ENCODE measurements around the gene SLBP.

Gene SLBP

GRCh38 chr4:1754336-1754735 is 42.2 kb upstream of the SLBP start:
- no peaks in the 10 kb centered on the region for H3K9me3 ChIP-seq (ENCODE audit: insufficient read depth, low read depth, low read length)
- H3K27ac ChIP-seq (ENCODE audit: low read depth, low read length), result no peak overlapping the region
- H3K9ac ChIP-seq (ENCODE audit: low read depth, low read length), result no peak overlapping the region
- H3K4me3 ChIP-seq (ENCODE audit: low read length), result no peak overlapping the region
- WGBS, result 82% methylated on average over 5 of the region's 5 CpGs
- H3K36me3 ChIP-seq (ENCODE audit: insufficient read depth, low read length), result no peaks in the 10 kb centered on the region
- H3K27me3 ChIP-seq (ENCODE audit: insufficient read depth, low read length), result no peaks in the 10 kb centered on the region
- peaks cover 4% of the 10 kb centered on the region; the same call in 1 of the 2 replicates for H3K4me1 ChIP-seq (ENCODE audit: insufficient read depth, low read length)

GRCh38 chr4:1753697-1754311 is 41.7 kb upstream of the SLBP start:
- Histone ChIP-seq H3K27ac (ENCODE audit: low read depth, low read length) (no peak overlapping the region), H3K27me3 (ENCODE audit: insufficient read depth, low read length) (no peaks in the 10 kb centered on the region), H3K9me3 (ENCODE audit: insufficient read depth, low read depth, low read length) (no peaks in the 10 kb centered on the region), H3K9ac (ENCODE audit: low read depth, low read length) (no peak overlapping the region), H3K36me3 (ENCODE audit: insufficient read depth, low read length) (no peaks in the 10 kb centered on the region), H3K4me3 (ENCODE audit: low read length) (no peak overlapping the region), H3K4me1 (ENCODE audit: insufficient read depth, low read length) (peaks cover 4% of the 10 kb centered on the region; the same call in 1 of the 2 replicates)
- WGBS, result 92% methylated on average over 15 of the region's 15 CpGs

- Histone ChIP-seq H3K27ac (ENCODE audit: low read depth, low read length) (no peak overlapping the region), H3K9ac (ENCODE audit: low read depth, low read length) (no peak overlapping the region), H3K27me3 (ENCODE audit: insufficient read depth, low read length) (peaks cover under 1% of the 10 kb centered on the region; the same call in 1 of the 2 replicates), H3K9me3 (ENCODE audit: insufficient read depth, low read depth, low read length) (no peaks in the 10 kb centered on the region), H3K36me3 (ENCODE audit: insufficient read depth, low read length) (no peaks in the 10 kb centered on the region), H3K4me3 (ENCODE audit: low read length) (no peak overlapping the region), H3K4me1 (ENCODE audit: insufficient read depth, low read length) (peaks cover 4% of the 10 kb centered on the region; the same call in 1 of the 2 replicates)
- WGBS, result 82% methylated on average over 10 of the region's 10 CpGs
Observed at GRCh38 chr4:1753294-1753696, 41.2 kb upstream of the SLBP start.

- WGBS, result 71% methylated on average over 35 of the region's 35 CpGs
- no peaks in the 10 kb centered on the region for H3K9me3 ChIP-seq (ENCODE audit: insufficient read depth, low read depth, low read length)
- H3K4me1 ChIP-seq (ENCODE audit: insufficient read depth, low read length), result peaks cover 4% of the 10 kb centered on the region; the same call in 1 of the 2 replicates
- no peak overlapping the region for H3K9ac ChIP-seq (ENCODE audit: low read depth, low read length)
- H3K27ac ChIP-seq (ENCODE audit: low read depth, low read length), result no peak overlapping the region
- no peak overlapping the region for H3K4me3 ChIP-seq (ENCODE audit: low read length)
- H3K27me3 ChIP-seq (ENCODE audit: insufficient read depth, low read length), result peaks cover 5% of the 10 kb centered on the region; the same call in 1 of the 2 replicates
- no peaks in the 10 kb centered on the region for H3K36me3 ChIP-seq (ENCODE audit: insufficient read depth, low read length)
Observed at GRCh38 chr4:1752284-1753041, 40.3 kb upstream of the SLBP start.

- 77% methylated on average over 8 of the region's 8 CpGs for WGBS
- no peak overlapping the region for H3K9ac ChIP-seq (ENCODE audit: low read depth, low read length)
Observed at GRCh38 chr4:1751919-1752283, 39.8 kb upstream of the SLBP start.

GRCh38 chr4:1751155-1751918 is 39.2 kb upstream of the SLBP start:
- no peak overlapping the region for H3K27ac ChIP-seq (ENCODE audit: low read depth, low read length)
- no peaks in the 10 kb centered on the region for H3K36me3 ChIP-seq (ENCODE audit: insufficient read depth, low read length)
- peaks cover 5% of the 10 kb centered on the region; the same call in 1 of the 2 replicates for H3K27me3 ChIP-seq (ENCODE audit: insufficient read depth, low read length)
- peaks cover 4% of the 10 kb centered on the region; the same call in 1 of the 2 replicates for H3K4me1 ChIP-seq (ENCODE audit: insufficient read depth, low read length)
- H3K9ac ChIP-seq (ENCODE audit: low read depth, low read length), result no peak overlapping the region
- H3K4me3 ChIP-seq (ENCODE audit: low read length), result no peak overlapping the region
- H3K9me3 ChIP-seq (ENCODE audit: insufficient read depth, low read depth, low read length), result no peaks in the 10 kb centered on the region
- 87% methylated on average over 31 of the region's 31 CpGs for WGBS

More at GRCh38 chr4:1751919-1752283, 39.8 kb upstream of the SLBP start:
- H3K9me3 ChIP-seq (ENCODE audit: insufficient read depth, low read depth, low read length), result no peaks in the 10 kb centered on the region
- no peak overlapping the region for H3K27ac ChIP-seq (ENCODE audit: low read depth, low read length)
- H3K4me3 ChIP-seq (ENCODE audit: low read length), result no peak overlapping the region
- H3K36me3 ChIP-seq (ENCODE audit: insufficient read depth, low read length), result no peaks in the 10 kb centered on the region
- peaks cover 5% of the 10 kb centered on the region; the same call in 1 of the 2 replicates for H3K27me3 ChIP-seq (ENCODE audit: insufficient read depth, low read length)
- H3K4me1 ChIP-seq (ENCODE audit: insufficient read depth, low read length), result peaks cover 4% of the 10 kb centered on the region; the same call in 1 of the 2 replicates

- Histone ChIP-seq H3K9ac (ENCODE audit: low read depth, low read length) (no peak overlapping the region), H3K4me1 (ENCODE audit: insufficient read depth, low read length) (peaks cover 4% of the 10 kb centered on the region; the same call in 1 of the 2 replicates), H3K27me3 (ENCODE audit: insufficient read depth, low read length) (peaks cover 5% of the 10 kb centered on the region; the same call in 1 of the 2 replicates), H3K27ac (ENCODE audit: low read depth, low read length) (no peak overlapping the region), H3K4me3 (ENCODE audit: low read length) (no peak overlapping the region), H3K9me3 (ENCODE audit: insufficient read depth, low read depth, low read length) (no peaks in the 10 kb centered on the region), H3K36me3 (ENCODE audit: insufficient read depth, low read length) (no peaks in the 10 kb centered on the region)
- 93% methylated on average over 17 of the region's 18 CpGs for WGBS
Observed at GRCh38 chr4:1750381-1751154, 38.4 kb upstream of the SLBP start.

GRCh38 chr4:1749826-1750225 is 37.7 kb upstream of the SLBP start:
- WGBS, result 73% methylated on average over 11 of the region's 14 CpGs
- Histone ChIP-seq H3K9ac (ENCODE audit: low read depth, low read length) (no peak overlapping the region), H3K4me3 (ENCODE audit: low read length) (no peak overlapping the region), H3K4me1 (ENCODE audit: insufficient read depth, low read length) (peaks cover 4% of the 10 kb centered on the region; the same call in 1 of the 2 replicates), H3K36me3 (ENCODE audit: insufficient read depth, low read length) (peaks cover 6% of the 10 kb centered on the region), H3K27ac (ENCODE audit: low read depth, low read length) (no peak overlapping the region; the same call in 1 of the 2 replicates), H3K27me3 (ENCODE audit: insufficient read depth, low read length) (peaks cover 5% of the 10 kb centered on the region; the same call in 1 of the 2 replicates), H3K9me3 (ENCODE audit: insufficient read depth, low read depth, low read length) (no peaks in the 10 kb centered on the region)

GRCh38 chr4:1749370-1749769 is 37.3 kb upstream of the SLBP start:
- no peak overlapping the region for H3K4me3 ChIP-seq (ENCODE audit: low read length)
- H3K36me3 ChIP-seq (ENCODE audit: insufficient read depth, low read length), result peaks cover 11% of the 10 kb centered on the region
- no peak overlapping the region; the same call in 1 of the 2 replicates for H3K27ac ChIP-seq (ENCODE audit: low read depth, low read length)
- peaks cover 4% of the 10 kb centered on the region; the same call in 1 of the 2 replicates for H3K4me1 ChIP-seq (ENCODE audit: insufficient read depth, low read length)
- H3K9me3 ChIP-seq (ENCODE audit: insufficient read depth, low read depth, low read length), result no peaks in the 10 kb centered on the region
- peaks cover 5% of the 10 kb centered on the region; the same call in 1 of the 2 replicates for H3K27me3 ChIP-seq (ENCODE audit: insufficient read depth, low read length)
- no peak overlapping the region for H3K9ac ChIP-seq (ENCODE audit: low read depth, low read length)
- WGBS, result 90% methylated on average over 2 of the region's 3 CpGs

- Histone ChIP-seq H3K4me3 (ENCODE audit: low read length) (no peak overlapping the region), H3K27me3 (ENCODE audit: insufficient read depth, low read length) (peaks cover 5% of the 10 kb centered on the region; the same call in 1 of the 2 replicates), H3K9ac (ENCODE audit: low read depth, low read length) (no peak overlapping the region; the same call in 1 of the 2 replicates), H3K36me3 (ENCODE audit: insufficient read depth, low read length) (peaks cover 19% of the 10 kb centered on the region), H3K9me3 (ENCODE audit: insufficient read depth, low read depth, low read length) (no peaks in the 10 kb centered on the region), H3K27ac (ENCODE audit: low read depth, low read length) (no peak overlapping the region), H3K4me1 (ENCODE audit: insufficient read depth, low read length) (peaks cover 4% of the 10 kb centered on the region; the same call in 1 of the 2 replicates)
- 14% methylated on average over 29 of the region's 29 CpGs for WGBS
Observed at GRCh38 chr4:1748465-1748995, 36.4 kb upstream of the SLBP start.
